Vagina (tissue), 2 donors: Measurements from ENCODE around the gene P2RY6.

Experiments
- POLR2AphosphoS5 ChIP-seq, 2 donors: sonication (generic); formaldehyde crosslinking; IDR thresholded peaks; one replicate each; pipeline ENCODE4 v1.9.0; 2017; ENCODE audit warnings: antibody characterized with exemption in 2 of 2, mild to moderate bottlenecking in 2 of 2, low read depth in 1 of 2; ENCODE audit not compliant: insufficient read depth in 1 of 2
- TF ChIP-seq, protein P1 (sequence below), 3 experiments: fragments of 450-650 bp in 2 of 3; fragments of 200-600 bp in 1 of 3; sonication (generic) in 1 of 3; IDR thresholded peaks; one replicate each; pipeline ENCODE4 v1.5.1; 2017 to 2019; ENCODE audit warnings: antibody characterized with exemption in 3 of 3, mild to moderate bottlenecking in 2 of 3, moderate library complexity in 2 of 3

DNA sequence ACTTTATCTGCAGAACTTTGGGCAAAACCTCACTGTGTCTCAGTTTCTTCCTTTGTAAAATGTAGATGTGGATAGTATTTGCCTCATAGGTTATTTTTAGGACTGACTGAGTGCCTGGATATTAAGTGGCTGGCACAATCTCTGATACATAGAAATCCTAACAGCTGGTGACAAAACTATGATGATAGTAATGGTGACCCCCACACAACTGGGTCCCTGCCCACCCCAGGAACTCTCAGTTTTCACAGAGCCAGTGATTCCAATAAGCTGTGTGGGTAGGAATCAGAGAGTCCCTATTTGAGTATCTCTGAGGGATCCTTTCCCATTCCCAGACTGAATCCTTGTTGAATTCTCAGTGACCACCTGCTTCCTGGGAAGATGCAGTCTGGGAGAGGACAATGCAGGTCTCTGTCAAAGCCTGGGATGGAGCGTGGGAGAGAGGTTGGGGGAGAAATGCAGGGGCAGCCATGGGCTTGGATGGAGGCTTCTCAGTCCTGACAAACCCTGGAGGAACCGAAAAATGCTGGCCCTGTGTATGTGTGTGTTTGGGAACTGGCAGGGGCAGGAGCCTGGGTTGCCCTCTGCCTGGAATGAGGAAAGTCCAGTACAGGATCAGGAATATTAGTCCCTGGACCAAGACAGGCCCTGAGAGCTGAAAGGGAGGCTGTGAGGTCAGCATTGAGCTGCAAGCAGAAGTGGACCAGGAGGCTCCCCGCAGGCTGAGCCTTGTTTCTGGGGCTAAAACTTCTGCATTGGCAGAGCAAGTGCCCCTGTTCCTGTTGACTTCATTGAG lies 6.1 kb upstream of the P2RY6 start:
- TF ChIP-seq, protein P1, sequence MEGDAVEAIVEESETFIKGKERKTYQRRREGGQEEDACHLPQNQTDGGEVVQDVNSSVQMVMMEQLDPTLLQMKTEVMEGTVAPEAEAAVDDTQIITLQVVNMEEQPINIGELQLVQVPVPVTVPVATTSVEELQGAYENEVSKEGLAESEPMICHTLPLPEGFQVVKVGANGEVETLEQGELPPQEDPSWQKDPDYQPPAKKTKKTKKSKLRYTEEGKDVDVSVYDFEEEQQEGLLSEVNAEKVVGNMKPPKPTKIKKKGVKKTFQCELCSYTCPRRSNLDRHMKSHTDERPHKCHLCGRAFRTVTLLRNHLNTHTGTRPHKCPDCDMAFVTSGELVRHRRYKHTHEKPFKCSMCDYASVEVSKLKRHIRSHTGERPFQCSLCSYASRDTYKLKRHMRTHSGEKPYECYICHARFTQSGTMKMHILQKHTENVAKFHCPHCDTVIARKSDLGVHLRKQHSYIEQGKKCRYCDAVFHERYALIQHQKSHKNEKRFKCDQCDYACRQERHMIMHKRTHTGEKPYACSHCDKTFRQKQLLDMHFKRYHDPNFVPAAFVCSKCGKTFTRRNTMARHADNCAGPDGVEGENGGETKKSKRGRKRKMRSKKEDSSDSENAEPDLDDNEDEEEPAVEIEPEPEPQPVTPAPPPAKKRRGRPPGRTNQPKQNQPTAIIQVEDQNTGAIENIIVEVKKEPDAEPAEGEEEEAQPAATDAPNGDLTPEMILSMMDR (IDR thresholded peaks at IDR 0.05): no peak
- no peak for TF ChIP-seq POLR2AphosphoS5 (IDR thresholded peaks at IDR 0.05; ENCODE audit: insufficient read depth in 1 of 2, low read depth in 1 of 2)
